B cell (primary cell): ENCODE measurements around the gene ESPNL. TPM values are rescaled to one million over a fixed set of nuclear protein-coding genes. Genes with fewer than 3 reads are reported as not detected.

ENCODE experiments used
- ATAC-seq: fragments of 200-7000 bp; cut with Tn5 transposase; one replicate; pipeline ENCODE4 v1.10.0; 2021; ENCODE audit warnings: low read depth, mild to moderate bottlenecking, moderate number of reproducible peaks, moderate library complexity
- CTCF ChIA-PET: fragments of 350-600 bp; sonication (Branson Sonifier 250); formaldehyde crosslinking; loops from one replicate; lab custom pipeline; 2021; ENCODE audit warnings: antibody characterized with exemption, inconsistent platforms; lab: Charles Lee
- POLR2A ChIA-PET: fragments of 350-600 bp; sonication (Branson Sonifier 250); formaldehyde crosslinking; loops from one replicate; lab custom pipeline; 2021; ENCODE audit warnings: antibody characterized with exemption; lab: Charles Lee
- DNase-seq: peaks from one replicate; pipeline ENCODE4 v3.0.0; 2013
- H2AFZ ChIP-seq: 2 replicates; pipeline ENCODE4 v1.6.1; 2012; ENCODE audit warnings: mild to moderate bottlenecking, low read depth, low read length; ENCODE audit not compliant: insufficient read depth, poor library complexity, severe bottlenecking
- H3K27ac ChIP-seq, 2 donors: 1 replicate in 1 of 2; 2 replicates in 1 of 2; pipeline ENCODE4 v1.5.1; 2012 to 2013; ENCODE audit warnings: low read length in 2 of 2, mild to moderate bottlenecking in 2 of 2, moderate library complexity in 1 of 2
- H3K27me3 ChIP-seq, 4 experiments: fragments of 200-600 bp in 1 of 4; sonication (generic) in 1 of 4; replicated peaks in 1 of 4; 1 replicate in 2 of 4; 2 replicates in 2 of 4; pipeline versions ENCODE4 v1.6.1 to v1.7.0; 2013 to 2016; ENCODE audit warnings: low read length in 3 of 4, mild to moderate bottlenecking in 2 of 4, mixed read lengths in 1 of 4, moderate library complexity in 1 of 4; ENCODE audit not compliant: insufficient read depth in 4 of 4, control insufficient read depth in 3 of 4; ENCODE audit errors: control extremely low read depth in 1 of 4
- H3K36me3 ChIP-seq, 2 experiments: replicated peaks in 1 of 2; 1 replicate in 1 of 2; 2 replicates in 1 of 2; pipeline versions ENCODE4 v1.6.1 to v1.7.1; 2013; ENCODE audit warnings: low read length in 1 of 2; ENCODE audit not compliant: insufficient read depth in 2 of 2, control insufficient read depth in 1 of 2; ENCODE audit errors: control extremely low read depth in 1 of 2, extremely low read depth in 1 of 2
- H3K4me1 ChIP-seq, 2 donors: fragments of 200-600 bp in 1 of 2; sonication (generic) in 1 of 2; 1 replicate in 1 of 2; 2 replicates in 1 of 2; pipeline versions ENCODE4 v1.5.1 to v1.6.1; 2013 to 2017; ENCODE audit warnings: low read length in 2 of 2; ENCODE audit not compliant: control insufficient read depth in 2 of 2, insufficient read depth in 2 of 2
- H3K4me2 ChIP-seq: replicated peaks from 2 replicates; pipeline ENCODE3; 2012; ENCODE audit warnings: mild to moderate bottlenecking, low read depth, low read length; ENCODE audit not compliant: poor library complexity, severe bottlenecking
- H3K4me3 ChIP-seq, 5 experiments: fragments of 200-600 bp in 1 of 5; sonication (generic) in 1 of 5; 1 replicate in 3 of 5; 2 replicates in 2 of 5; pipeline versions ENCODE4 v1.5.1 to v1.7.0; 2011 to 2016; ENCODE audit warnings: low read length in 4 of 5, mild to moderate bottlenecking in 4 of 5, low read depth in 2 of 5, control low read depth in 1 of 5, moderate library complexity in 1 of 5; ENCODE audit not compliant: insufficient read depth in 1 of 5; ENCODE audit errors: control extremely low read depth in 1 of 5, extremely low read depth in 1 of 5
- H3K79me2 ChIP-seq: fragments of 200-600 bp; sonication (generic); one replicate; pipeline ENCODE4 v1.6.0; 2016; ENCODE audit warnings: low read length; ENCODE audit not compliant: control insufficient read depth, insufficient read depth
- H3K9ac ChIP-seq: fragments of 200-600 bp; sonication (generic); 2 replicates; pipeline ENCODE4 v1.6.1; 2017; ENCODE audit warnings: mild to moderate bottlenecking, low read length, moderate library complexity
- H3K9me3 ChIP-seq, 3 donors: one replicate each; pipeline versions ENCODE4 v1.6.1 to v1.7.1; 2013; ENCODE audit warnings: low read length in 2 of 3; ENCODE audit not compliant: control insufficient read depth in 2 of 3, insufficient read depth in 1 of 3; ENCODE audit errors: control extremely low read depth in 1 of 3
- H4K20me1 ChIP-seq: 2 replicates; pipeline ENCODE4 v1.6.0; 2012; ENCODE audit warnings: mild to moderate bottlenecking, low read length; ENCODE audit not compliant: insufficient read depth, control insufficient read depth, poor library complexity, severe bottlenecking
- H3K27ac Mint-ChIP-seq: one replicate; pipeline ENCODE4 v1.8.0; 2021; ENCODE audit warnings: mixed read lengths
- H3K27me3 Mint-ChIP-seq: one replicate; pipeline ENCODE4 v1.8.0; 2021; ENCODE audit warnings: mixed read lengths
- H3K4me1 Mint-ChIP-seq: one replicate; pipeline ENCODE4 v1.8.0; 2021; ENCODE audit warnings: mixed read lengths
- H3K4me3 Mint-ChIP-seq: one replicate; pipeline ENCODE4 v1.8.0; 2021; ENCODE audit warnings: mixed read lengths
- H3K9me3 Mint-ChIP-seq: one replicate; pipeline ENCODE4 v1.8.0; 2022; ENCODE audit warnings: mixed read lengths; ENCODE audit not compliant: insufficient read depth
- EZH2 ChIP-seq: IDR thresholded peaks from 2 replicates; pipeline ENCODE4 v1.6.1; 2012; ENCODE audit warnings: borderline replicate concordance, low read depth, mild to moderate bottlenecking, moderate library complexity, low read length; ENCODE audit not compliant: insufficient read depth, poor library complexity, severe bottlenecking
- WGBS: methylation state at CpG from one replicate; pipeline ENCODE4 v1.1.5; 2013; ENCODE audit warnings: missing lambda C conversion rate; ENCODE audit not compliant: insufficient coverage; 5-methylcytosine and 5-hydroxymethylcytosine counted together
- intact Hi-C: fragments of 100-400 bp; cut with micrococcal nuclease; formaldehyde crosslinking; loops from one replicate; pipeline ENCODE4 v1.10.0; 2022
- polyA plus RNA-seq: library from polyadenylated mRNA; depleted of rRNA; stranded (reverse); fragments of >200 nt; gene quantifications from 2 replicates; pipeline ENCODE4 v1.2.3, GENCODE V29; 2012
- total RNA-seq, 2 donors: library from RNA; stranded (reverse); fragments of 120-200 nt in 1 of 2; gene quantifications; 1 replicate in 1 of 2; 2 replicates in 1 of 2; pipeline versions ENCODE4 v1.2.3 to v1.2.4, GENCODE V29; 2013 to 2022
- TF ChIP-seq, protein P1 (sequence below): fragments of 200-600 bp; IDR thresholded peaks from one replicate; pipeline ENCODE4 v1.8.0; 2022; ENCODE audit warnings: antibody characterized with exemption, mild to moderate bottlenecking

ESPNL gene
- total and polyA plus RNA-seq, 2 donors (not counting 1 experiment from before 2014, with no cell fraction given): 1.6 to 2.5 TPM

GRCh38 chr2:238060096-238060541, 40.0 kb upstream of the ESPNL start:
- POLR2A ChIA-PET: no interaction called here

More at GRCh38 chr2:238060096-238060541, 40.0 kb upstream of the ESPNL start:
- Histone ChIP-seq H3K4me1 (peaks cover 15% of the 10 kb centered on the region in 2 donors), H3K4me3 (peak overlapping the region; percentile 60 to 95 (median 88)), H3K36me3 (no peaks in the 10 kb centered on the region), H3K9me3 (peaks cover 0 to 3% (median 0%) of the 10 kb centered on the region in 3 donors), H3K79me2 (peaks cover 15% of the 10 kb centered on the region), H3K27me3 (peaks cover 0 to 3% (median 0%) of the 10 kb centered on the region in 4 experiments), H3K9ac (peak overlapping the region; percentile 90), H2AFZ (peak overlapping the region; percentile 99), H3K4me2 (peak overlapping the region; percentile 94), H4K20me1 (no peaks in the 10 kb centered on the region), H3K27ac (peak overlapping the region; percentile 48 to 90)
- H3K27me3 Mint-ChIP-seq: peaks cover 16% of the 10 kb centered on the region
- H3K4me3 Mint-ChIP-seq: peak overlapping the region; percentile 87
- TF ChIP-seq, protein P1, sequence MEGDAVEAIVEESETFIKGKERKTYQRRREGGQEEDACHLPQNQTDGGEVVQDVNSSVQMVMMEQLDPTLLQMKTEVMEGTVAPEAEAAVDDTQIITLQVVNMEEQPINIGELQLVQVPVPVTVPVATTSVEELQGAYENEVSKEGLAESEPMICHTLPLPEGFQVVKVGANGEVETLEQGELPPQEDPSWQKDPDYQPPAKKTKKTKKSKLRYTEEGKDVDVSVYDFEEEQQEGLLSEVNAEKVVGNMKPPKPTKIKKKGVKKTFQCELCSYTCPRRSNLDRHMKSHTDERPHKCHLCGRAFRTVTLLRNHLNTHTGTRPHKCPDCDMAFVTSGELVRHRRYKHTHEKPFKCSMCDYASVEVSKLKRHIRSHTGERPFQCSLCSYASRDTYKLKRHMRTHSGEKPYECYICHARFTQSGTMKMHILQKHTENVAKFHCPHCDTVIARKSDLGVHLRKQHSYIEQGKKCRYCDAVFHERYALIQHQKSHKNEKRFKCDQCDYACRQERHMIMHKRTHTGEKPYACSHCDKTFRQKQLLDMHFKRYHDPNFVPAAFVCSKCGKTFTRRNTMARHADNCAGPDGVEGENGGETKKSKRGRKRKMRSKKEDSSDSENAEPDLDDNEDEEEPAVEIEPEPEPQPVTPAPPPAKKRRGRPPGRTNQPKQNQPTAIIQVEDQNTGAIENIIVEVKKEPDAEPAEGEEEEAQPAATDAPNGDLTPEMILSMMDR: no peak
- TF ChIP-seq EZH2: no peak
- H3K9me3 Mint-ChIP-seq: peaks cover 5% of the 10 kb centered on the region
- H3K4me1 Mint-ChIP-seq: peaks cover 22% of the 10 kb centered on the region
- 6% methylated on average over 18 of the region's 18 CpGs for WGBS
- H3K27ac Mint-ChIP-seq: peak overlapping the region; percentile 59
- intact Hi-C loops: loop anchor here (1.0 to 2.0 kb wide), 7 partner anchors 38 to 367 kb away; partner anchors contain the start of genes ASB1, ILKAP, RAMP1 and TRAF3IP1
- ATAC-seq (no peak), DNase-seq (no peak)
- CTCF ChIA-PET: no interaction called here
